Measurements from ENCODE around the gene SH3GL3. TPM values are rescaled to one million over a fixed set of nuclear protein-coding genes. Genes with fewer than 3 reads are reported as not detected.

SH3GL3 gene
- polyA plus RNA-seq, 1 of the 3 experiments (the other 2 are of a cell fraction), result not detected

DNA sequence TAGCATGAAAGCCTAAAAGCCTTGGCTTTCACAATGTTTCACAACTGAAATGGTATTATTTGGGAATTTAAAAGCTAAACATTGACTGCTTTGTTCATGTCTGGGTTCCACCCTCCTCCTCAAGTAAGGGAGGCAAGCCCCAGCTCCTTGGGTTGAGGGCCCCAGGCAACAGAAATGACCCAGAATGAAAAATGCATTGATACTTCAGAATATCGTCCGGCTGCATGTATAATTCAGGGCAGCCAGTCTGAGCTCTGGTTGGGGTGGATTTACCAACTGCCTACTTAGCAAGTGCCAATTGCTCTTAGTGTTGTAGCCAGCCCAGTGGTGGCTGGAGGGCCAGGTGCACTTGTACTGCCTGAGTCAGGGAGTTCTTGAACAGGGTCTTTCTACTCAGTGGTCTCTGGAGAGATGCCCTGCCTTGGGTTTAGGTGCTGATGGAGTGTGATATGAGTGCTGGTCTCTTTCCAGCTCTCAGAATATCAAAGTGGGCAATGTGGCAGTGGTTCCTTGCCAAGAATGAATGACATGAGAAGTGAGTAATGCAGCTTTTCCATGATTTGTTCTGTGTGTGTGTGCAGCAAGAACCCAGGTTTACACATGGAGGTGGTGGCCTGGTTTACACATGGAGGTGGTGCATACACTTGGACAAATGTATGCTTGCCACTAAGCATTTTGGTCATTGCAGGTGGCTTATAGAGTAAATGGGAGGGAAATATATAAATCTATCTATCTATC lies 165.9 kb downstream of the SH3GL3 start:
- no peaks in the 10 kb centered on the region for H3K79me2 ChIP-seq (ENCODE audit: insufficient read depth)
- no peaks in the 10 kb centered on the region for H3K36me3 ChIP-seq (replicated peaks in 1 of 2; ENCODE audit: control insufficient read depth in 1 of 2, insufficient read depth in 2 of 2, low read length in 1 of 2)
- POLR2A ChIA-PET, result no interaction called here
- DNase-seq, result no peak
- H4K20me1 ChIP-seq (ENCODE audit: insufficient read depth), result no peaks in the 10 kb centered on the region
- no peak overlapping the region for H3K4me3 ChIP-seq (ENCODE audit: low read depth in 2 of 2, low read length in 1 of 2)
- H3K9me2 ChIP-seq, result no peaks in the 10 kb centered on the region
- WGBS (ENCODE audit: low lambda C conversion rate), result 29% methylated on average over 1 of the region's 2 CpGs
- H3K9ac ChIP-seq, result no peak overlapping the region
- no peak overlapping the region for H3K27ac ChIP-seq (ENCODE audit: low read depth in 2 of 2, low read length in 1 of 2)
- no peak overlapping the region for H3K4me2 ChIP-seq
- H3K9me3 ChIP-seq, result no peaks in the 10 kb centered on the region
- H3K4me1 ChIP-seq (ENCODE audit: control insufficient read depth in 1 of 2, insufficient read depth in 2 of 2, low read depth in 1 of 2, low read length in 1 of 2), result no peaks in the 10 kb centered on the region
- no peak overlapping the region for H2AFZ ChIP-seq (ENCODE audit: low read depth)
- CTCF ChIA-PET, result interaction anchor here (1.1 kb wide), 1 partner anchor 53 kb away, joined by 3 read pairs; no protein-coding TSS in a partner anchor
- TF ChIP-seq EP300 (IDR thresholded peaks at IDR 0.05; ENCODE audit: borderline replicate concordance in 1 of 2, low read depth in 1 of 2, low read length in 1 of 2) (no peak), POLR2AphosphoS5 (IDR thresholded peaks at IDR 0.05; ENCODE audit: low read depth, low read length) (no peak), SMC3 (IDR thresholded peaks at IDR 0.05; ENCODE audit: low read depth, low read length) (no peak), CHD2 (IDR thresholded peaks at IDR 0.05; ENCODE audit: low read length, partially characterized antibody) (no peak), NRF1 (IDR thresholded peaks at IDR 0.05; ENCODE audit: low read depth, low read length) (no peak), ELF1 (IDR thresholded peaks at IDR 0.05) (no peak), NFIC (IDR thresholded peaks at IDR 0.05; ENCODE audit: borderline replicate concordance) (no peak), JUND (IDR thresholded peaks at IDR 0.05) (no peak), SIN3A (IDR thresholded peaks at IDR 0.05; ENCODE audit: borderline replicate concordance, low read depth, low read length) (no peak), GATA2 (CRISPR knock-in tag; IDR thresholded peaks at IDR 0.05) (no peak)
- TF ChIP-seq, protein P1, sequence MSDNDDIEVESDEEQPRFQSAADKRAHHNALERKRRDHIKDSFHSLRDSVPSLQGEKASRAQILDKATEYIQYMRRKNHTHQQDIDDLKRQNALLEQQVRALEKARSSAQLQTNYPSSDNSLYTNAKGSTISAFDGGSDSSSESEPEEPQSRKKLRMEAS (IDR thresholded peaks at IDR 0.05; ENCODE audit: low read depth), result no peak
- TF ChIP-seq, protein P2, sequence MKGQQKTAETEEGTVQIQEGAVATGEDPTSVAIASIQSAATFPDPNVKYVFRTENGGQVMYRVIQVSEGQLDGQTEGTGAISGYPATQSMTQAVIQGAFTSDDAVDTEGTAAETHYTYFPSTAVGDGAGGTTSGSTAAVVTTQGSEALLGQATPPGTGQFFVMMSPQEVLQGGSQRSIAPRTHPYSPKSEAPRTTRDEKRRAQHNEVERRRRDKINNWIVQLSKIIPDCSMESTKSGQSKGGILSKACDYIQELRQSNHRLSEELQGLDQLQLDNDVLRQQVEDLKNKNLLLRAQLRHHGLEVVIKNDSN (IDR thresholded peaks at IDR 0.05; ENCODE audit: borderline replicate concordance, low read depth), result no peak
- TF ChIP-seq, protein P3, sequence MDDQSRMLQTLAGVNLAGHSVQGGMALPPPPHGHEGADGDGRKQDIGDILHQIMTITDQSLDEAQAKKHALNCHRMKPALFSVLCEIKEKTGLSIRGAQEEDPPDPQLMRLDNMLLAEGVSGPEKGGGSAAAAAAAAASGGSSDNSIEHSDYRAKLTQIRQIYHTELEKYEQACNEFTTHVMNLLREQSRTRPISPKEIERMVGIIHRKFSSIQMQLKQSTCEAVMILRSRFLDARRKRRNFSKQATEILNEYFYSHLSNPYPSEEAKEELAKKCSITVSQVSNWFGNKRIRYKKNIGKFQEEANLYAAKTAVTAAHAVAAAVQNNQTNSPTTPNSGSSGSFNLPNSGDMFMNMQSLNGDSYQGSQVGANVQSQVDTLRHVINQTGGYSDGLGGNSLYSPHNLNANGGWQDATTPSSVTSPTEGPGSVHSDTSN (IDR thresholded peaks at IDR 0.05), result no peak
- TF ChIP-seq, protein P4, sequence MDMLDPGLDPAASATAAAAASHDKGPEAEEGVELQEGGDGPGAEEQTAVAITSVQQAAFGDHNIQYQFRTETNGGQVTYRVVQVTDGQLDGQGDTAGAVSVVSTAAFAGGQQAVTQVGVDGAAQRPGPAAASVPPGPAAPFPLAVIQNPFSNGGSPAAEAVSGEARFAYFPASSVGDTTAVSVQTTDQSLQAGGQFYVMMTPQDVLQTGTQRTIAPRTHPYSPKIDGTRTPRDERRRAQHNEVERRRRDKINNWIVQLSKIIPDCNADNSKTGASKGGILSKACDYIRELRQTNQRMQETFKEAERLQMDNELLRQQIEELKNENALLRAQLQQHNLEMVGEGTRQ (IDR thresholded peaks at IDR 0.05; ENCODE audit: borderline replicate concordance, low read depth, low read length), result no peak
- no peaks in the 10 kb centered on the region; the same call in 1 of the 2 replicates for H3K27me3 ChIP-seq (ENCODE audit: insufficient read depth)
- no peaks in the 10 kb centered on the region for H3F3A ChIP-seq (replicated peaks; ENCODE audit: insufficient read depth)

DNA sequence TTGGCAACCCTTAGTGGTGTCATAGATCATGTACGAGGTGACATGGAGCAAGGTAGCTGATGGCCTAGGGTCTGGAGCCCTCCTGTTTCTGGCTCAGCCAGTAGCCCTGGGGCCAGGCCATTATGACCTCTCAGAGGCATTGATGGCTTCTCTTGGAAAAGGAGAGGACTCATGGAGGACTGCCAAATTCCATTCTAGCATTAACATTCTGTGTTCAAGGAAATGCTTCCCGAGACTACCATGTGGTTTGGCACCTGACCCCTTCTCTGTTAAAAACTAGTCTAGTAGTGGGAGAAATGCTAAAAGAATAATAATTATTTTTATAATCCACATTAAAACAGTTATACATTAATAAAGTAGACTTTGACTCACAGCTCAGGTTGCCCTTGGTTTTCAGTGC lies 166.6 kb downstream of the SH3GL3 start:
- ChIA-PET CTCF (no interaction called here), POLR2A (no interaction called here)
- no peak overlapping the region for H3K4me2 ChIP-seq
- H4K20me1 ChIP-seq (ENCODE audit: insufficient read depth), result no peaks in the 10 kb centered on the region
- H2AFZ ChIP-seq (ENCODE audit: low read depth), result no peak overlapping the region
- H3K4me1 ChIP-seq (ENCODE audit: control insufficient read depth in 1 of 2, insufficient read depth in 2 of 2, low read depth in 1 of 2, low read length in 1 of 2), result no peaks in the 10 kb centered on the region
- H3K27me3 ChIP-seq (ENCODE audit: insufficient read depth), result no peaks in the 10 kb centered on the region; the same call in 1 of the 2 replicates
- no peaks in the 10 kb centered on the region for H3K79me2 ChIP-seq (ENCODE audit: insufficient read depth)
- H3F3A ChIP-seq (replicated peaks; ENCODE audit: insufficient read depth), result no peaks in the 10 kb centered on the region
- no peaks in the 10 kb centered on the region for H3K9me3 ChIP-seq
- H3K36me3 ChIP-seq (replicated peaks in 1 of 2; ENCODE audit: control insufficient read depth in 1 of 2, insufficient read depth in 2 of 2, low read length in 1 of 2), result no peaks in the 10 kb centered on the region
- H3K9ac ChIP-seq, result no peak overlapping the region
- no peak overlapping the region for H3K27ac ChIP-seq (ENCODE audit: low read depth in 2 of 2, low read length in 1 of 2)
- 0% methylated on average over 2 of the region's 2 CpGs for WGBS (ENCODE audit: low lambda C conversion rate)
- no peak for DNase-seq
- no peaks in the 10 kb centered on the region for H3K9me2 ChIP-seq
- no peak overlapping the region for H3K4me3 ChIP-seq (ENCODE audit: low read depth in 2 of 2, low read length in 1 of 2)
- TF ChIP-seq, protein P5, sequence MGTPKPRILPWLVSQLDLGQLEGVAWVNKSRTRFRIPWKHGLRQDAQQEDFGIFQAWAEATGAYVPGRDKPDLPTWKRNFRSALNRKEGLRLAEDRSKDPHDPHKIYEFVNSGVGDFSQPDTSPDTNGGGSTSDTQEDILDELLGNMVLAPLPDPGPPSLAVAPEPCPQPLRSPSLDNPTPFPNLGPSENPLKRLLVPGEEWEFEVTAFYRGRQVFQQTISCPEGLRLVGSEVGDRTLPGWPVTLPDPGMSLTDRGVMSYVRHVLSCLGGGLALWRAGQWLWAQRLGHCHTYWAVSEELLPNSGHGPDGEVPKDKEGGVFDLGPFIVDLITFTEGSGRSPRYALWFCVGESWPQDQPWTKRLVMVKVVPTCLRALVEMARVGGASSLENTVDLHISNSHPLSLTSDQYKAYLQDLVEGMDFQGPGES (IDR thresholded peaks at IDR 0.05; ENCODE audit: low read depth, low read length), result no peak
- TF ChIP-seq MXI1 (IDR thresholded peaks at IDR 0.05; ENCODE audit: low read depth, low read length) (no peak), EP300 (IDR thresholded peaks at IDR 0.05; ENCODE audit: borderline replicate concordance in 1 of 2, low read depth in 1 of 2, low read length in 1 of 2) (no peak), EZH2phosphoT487 (IDR thresholded peaks at IDR 0.05; ENCODE audit: borderline replicate concordance, low read depth) (no peak), TAF1 (IDR thresholded peaks at IDR 0.05; ENCODE audit: borderline replicate concordance, low read depth, low read length) (no peak), YY1 (IDR thresholded peaks at IDR 0.05; ENCODE audit: low read depth) (no peak), NFIC (IDR thresholded peaks at IDR 0.05; ENCODE audit: borderline replicate concordance) (no peak), CHD2 (IDR thresholded peaks at IDR 0.05; ENCODE audit: low read length, partially characterized antibody) (no peak), RCOR1 (IDR thresholded peaks at IDR 0.05; ENCODE audit: low read length) (no peak), TCF12 (IDR thresholded peaks at IDR 0.05) (no peak), FOSL2 (IDR thresholded peaks at IDR 0.05; ENCODE audit: borderline replicate concordance, low read depth) (no peak), JUND (IDR thresholded peaks at IDR 0.05) (no peak), SIN3A (IDR thresholded peaks at IDR 0.05; ENCODE audit: borderline replicate concordance, low read depth, low read length) (no peak), RFX5 (IDR thresholded peaks at IDR 0.05; ENCODE audit: low read length) (no peak), MEF2A (IDR thresholded peaks at IDR 0.05; ENCODE audit: borderline replicate concordance, low read depth) (no peak), ELF1 (IDR thresholded peaks at IDR 0.05) (no peak)
- TF ChIP-seq, protein P1 (IDR thresholded peaks at IDR 0.05; ENCODE audit: low read depth), result no peak

Measured in SK-N-SH (cell line).